Putamen (tissue), 1 donor: Measurements from ENCODE around the gene ST6GAL1.

ENCODE experiments used
- DNase-seq: peaks from one replicate; pipeline ENCODE4 v3.0.0-alpha.2; 2016; ENCODE audit warnings: low spot score

Gene ST6GAL1

DNA sequence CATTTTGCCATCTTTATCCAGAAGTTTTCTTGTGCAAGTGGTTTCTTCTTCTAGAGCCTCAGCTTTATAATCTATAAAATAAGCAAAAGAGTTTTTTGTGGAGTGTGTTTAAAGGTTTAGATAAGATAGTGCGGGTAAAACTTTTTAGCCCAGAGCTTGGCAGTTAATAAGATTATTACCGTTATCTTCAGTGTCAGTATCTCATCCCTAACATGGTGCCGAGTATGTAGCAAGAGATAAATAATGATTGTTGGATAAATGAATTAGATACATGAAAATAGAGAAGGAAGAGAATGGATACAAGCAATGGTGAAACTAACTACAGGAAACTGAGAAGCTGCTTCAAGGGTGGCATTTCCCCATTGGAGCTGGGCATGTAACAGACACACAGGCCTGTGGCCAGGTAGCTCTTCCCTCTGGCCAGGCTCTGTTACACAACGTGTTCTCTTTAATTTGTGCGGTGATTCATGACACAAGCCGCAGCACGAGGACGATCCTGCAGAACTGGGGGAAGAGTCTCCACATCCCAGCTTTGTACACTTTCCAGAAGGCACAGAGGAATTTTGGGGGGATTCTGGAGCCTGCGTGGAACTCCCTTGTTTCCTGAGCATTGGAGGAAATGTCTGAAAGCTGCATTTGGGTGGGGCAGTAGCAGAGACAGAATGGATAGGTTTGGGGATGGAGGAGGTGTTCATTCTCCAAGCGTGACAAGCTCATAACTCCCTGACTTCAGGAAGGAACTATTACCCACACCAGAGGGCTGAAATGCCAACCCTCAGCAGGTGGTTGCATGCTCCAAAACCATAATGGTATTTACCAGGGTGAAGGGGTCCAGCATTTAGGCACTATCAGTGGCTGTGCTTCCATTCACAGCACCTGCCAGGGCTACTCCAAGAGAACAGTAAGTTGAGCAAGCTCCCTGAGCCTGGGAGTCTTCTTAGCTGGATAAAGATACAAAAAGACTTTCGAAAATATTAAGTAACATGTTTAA, 14.2 kb upstream of the ST6GAL1 start:
- no peak for DNase-seq

GRCh38 chr3:186917512-186918312, 12.6 kb upstream of the ST6GAL1 start:
- DNase-seq = no peak

GRCh38 chr3:186920301-186920700, 10.0 kb upstream of the ST6GAL1 start:
- DNase-seq = no peak

- no peak for DNase-seq
Measured at GRCh38 chr3:186920796-186921195, 9.5 kb upstream of the ST6GAL1 start.

DNA sequence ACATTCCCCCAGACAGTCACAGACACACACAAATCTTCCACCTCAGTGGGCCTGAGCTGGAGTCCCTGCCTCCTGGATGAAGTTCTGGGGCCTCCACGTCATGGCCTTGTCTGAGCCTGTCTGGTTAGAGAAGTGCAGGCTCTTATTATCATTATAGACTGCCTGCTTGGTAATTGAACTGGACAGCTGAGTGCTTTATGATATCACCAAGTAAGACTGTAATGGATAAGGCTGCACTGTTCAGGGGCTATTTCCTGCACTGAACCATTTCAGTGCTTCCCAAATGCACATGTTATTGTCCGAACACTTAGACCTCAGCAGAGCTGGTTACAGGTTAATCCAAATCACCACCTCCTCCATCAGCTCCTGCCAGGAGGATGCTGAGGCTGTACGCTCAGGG, 8.7 kb upstream of the ST6GAL1 start:
- DNase-seq = no peak

- DNase-seq = no peak
Measured at GRCh38 chr3:186922224-186922623, 8.1 kb upstream of the ST6GAL1 start.

GRCh38 chr3:186922790-186923189, 7.5 kb upstream of the ST6GAL1 start:
- no peak for DNase-seq

DNA sequence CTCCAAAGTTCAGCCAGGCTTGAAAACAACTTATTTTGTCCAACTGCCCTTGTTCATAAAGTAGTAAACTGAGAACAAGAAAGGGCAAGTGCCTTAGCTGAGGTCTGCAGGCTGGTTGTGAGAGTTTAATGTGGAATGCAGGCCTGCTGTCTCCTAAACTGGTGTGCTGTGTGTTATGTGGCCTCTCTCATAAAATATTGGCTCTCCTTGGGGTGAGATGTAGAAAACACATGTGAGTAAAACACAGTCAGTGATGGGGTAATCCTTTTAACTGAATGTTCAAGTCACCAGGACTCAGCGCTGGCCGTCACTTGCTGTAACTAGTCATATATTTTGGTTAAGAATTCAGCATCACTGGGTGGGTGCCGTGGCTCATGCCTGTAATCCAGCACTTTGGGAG, 7.1 kb upstream of the ST6GAL1 start:
- no peak for DNase-seq

- DNase-seq = no peak
Measured at GRCh38 chr3:186925826-186926225, 4.5 kb upstream of the ST6GAL1 start.

DNA sequence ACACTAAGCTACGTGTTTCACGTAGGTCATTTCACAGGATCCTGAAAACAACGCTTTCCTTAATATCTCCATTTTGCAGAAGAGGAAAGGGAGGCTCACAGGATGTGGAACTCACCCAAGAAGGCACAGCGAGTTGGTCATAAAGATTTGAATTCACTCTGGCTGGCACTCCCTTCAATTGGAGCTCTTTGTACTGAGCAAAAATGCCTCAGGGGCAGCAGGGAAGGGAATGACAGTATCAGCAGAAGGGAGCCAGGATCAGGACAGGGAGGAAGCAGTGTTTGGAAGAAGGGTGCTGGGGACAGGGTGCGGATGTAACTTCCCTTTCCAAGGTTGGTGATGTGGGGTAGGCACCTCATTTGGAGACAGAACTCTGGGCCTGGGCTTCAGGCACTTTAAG, 1.1 kb upstream of the ST6GAL1 start:
- DNase-seq = no peak

- no peak for DNase-seq
Measured at GRCh38 chr3:186929685-186930084, 641 bp upstream of the ST6GAL1 start.

DNA sequence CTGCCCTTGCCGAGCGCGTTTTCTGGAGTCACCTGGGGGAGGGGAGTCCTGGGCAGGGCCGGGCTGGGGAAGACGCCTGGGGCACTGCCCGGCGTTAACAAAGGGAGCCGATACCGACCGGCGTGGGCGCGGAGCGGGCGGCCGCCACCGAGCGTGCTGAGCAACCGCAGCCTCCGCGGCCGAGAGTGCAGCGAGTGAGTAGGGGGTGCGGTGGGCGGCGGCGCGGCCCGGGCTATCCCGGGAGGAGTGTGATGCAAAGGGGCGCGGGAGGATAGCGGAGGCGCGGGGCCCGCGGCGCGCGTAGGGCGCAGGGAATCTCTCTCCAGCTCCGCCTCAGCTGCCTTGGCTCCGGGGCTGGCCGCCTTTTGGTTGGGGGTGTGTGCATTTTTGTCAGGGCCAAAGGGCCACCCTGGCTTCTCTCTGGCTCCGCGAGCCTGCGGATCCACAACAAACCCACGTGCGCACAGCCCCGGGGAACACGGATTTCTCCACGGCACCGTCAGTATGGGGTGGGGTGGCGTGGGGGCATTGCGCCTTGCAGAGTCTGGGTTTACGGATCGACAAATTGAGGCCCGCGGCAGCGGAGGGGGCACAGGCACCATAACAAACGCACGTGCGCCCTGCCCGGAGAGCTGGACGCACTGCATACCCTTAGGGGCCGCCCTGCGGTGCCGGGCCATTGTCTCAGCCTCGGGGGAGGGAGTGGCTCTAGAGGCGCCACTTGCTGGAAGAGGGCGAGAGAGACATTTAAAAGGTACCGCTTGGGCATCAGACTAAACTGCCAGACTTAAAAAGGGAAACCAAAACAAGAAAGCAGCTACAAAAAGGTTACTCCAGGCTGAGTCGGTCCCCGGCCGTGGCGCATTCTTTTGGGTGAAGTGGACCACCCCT, 560 bp downstream of the ST6GAL1 start:
- DNase-seq = no peak

GRCh38 chr3:186931532-186932280, 1.4 kb downstream of the ST6GAL1 start:
- no peak for DNase-seq

GRCh38 chr3:186932281-186933181, 2.2 kb downstream of the ST6GAL1 start:
- DNase-seq = no peak

DNA sequence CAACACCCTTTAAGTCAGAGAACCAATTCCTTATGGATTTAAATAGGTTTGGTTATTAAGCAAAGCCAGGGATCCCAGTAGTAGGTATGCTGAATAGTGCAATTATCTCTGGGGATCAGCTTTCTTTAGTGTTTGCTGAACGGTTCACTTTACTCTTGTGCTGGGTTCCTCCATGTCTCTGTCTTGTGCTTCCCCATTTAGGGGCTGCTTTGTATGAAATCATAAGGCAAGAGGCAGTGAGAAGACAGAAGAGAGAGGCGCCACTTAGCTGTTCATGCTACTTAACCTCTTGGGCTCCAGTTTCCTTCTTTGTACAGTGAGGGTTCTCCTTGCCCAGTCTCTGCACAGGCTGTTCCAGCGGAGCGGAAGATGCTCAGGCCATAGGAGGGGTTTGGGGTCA, 3.5 kb downstream of the ST6GAL1 start:
- no peak for DNase-seq

GRCh38 chr3:186935133-186935532, 4.8 kb downstream of the ST6GAL1 start:
- DNase-seq = no peak

DNA sequence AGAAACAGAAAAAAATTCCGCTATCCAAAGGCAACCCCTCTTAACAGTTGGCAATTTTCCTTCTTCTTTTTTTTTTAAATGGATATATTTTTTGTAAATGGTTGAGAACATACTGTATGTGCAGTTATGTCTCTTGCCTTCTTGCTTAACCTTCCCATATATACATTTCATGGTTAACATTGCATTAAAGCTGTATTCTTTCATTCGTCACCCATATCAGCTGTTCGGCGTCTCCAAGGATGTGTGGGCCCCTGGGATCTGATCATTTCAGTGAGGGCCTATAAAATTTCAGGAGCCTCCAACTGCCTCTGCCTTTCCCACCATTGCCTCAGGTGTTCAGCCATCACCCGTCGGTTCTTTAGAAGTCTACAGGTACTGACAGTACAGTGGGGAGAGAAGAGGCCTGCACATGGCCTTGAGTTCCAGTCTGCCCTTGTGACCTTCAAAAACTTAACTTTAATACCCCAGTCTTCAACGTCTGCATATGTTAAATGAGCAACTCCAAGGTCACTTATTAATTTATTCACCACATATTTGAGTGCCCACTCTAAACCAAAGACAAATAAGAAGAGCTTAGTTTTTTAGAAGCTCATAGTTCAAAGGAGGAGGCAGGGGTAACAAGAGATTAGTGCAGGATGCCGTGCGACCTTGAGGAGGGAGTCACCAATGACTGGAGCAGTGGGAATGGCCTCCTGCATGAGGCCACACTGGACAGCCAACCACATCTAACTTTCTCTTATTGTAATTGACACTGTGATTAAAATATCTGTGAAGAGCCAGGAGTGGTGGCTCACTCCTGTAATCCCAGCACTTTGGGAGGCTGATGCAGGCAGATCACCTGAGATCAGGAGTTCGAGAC, 6.9 kb downstream of the ST6GAL1 start:
- no peak for DNase-seq

- DNase-seq = no peak
Measured at GRCh38 chr3:186938716-186939115, 8.4 kb downstream of the ST6GAL1 start.

- no peak for DNase-seq
Measured at GRCh38 chr3:186939536-186939935, 9.2 kb downstream of the ST6GAL1 start.
